Neural cell (in vitro differentiated cells): ENCODE measurements around the gene SSBP3. TPM values are rescaled to one million over a fixed set of nuclear protein-coding genes. Genes with fewer than 3 reads are reported as not detected.
"Not testable (repeated sequence)": the region's sequence is repeated elsewhere in the genome, so short reads cannot be mapped to it uniquely, and the experiment has no call there.

ENCODE experiments used
- H2AFZ ChIP-seq: fragments of 200-600, 300-800 bp; sonication (generic), shearing (Covaris generic); 2 replicates; pipeline ENCODE4 v1.6.0; 2014; ENCODE audit warnings: low read depth, mild to moderate bottlenecking, antibody characterized with exemption, low read length, moderate library complexity
- H3F3A ChIP-seq: fragments of 200-600 bp; shearing (Covaris generic); 2 replicates; pipeline ENCODE4 v1.6.1; 2016; ENCODE audit warnings: mild to moderate bottlenecking, moderate library complexity, mixed read lengths, antibody characterized with exemption, low read length; ENCODE audit not compliant: insufficient read depth, poor library complexity, severe bottlenecking
- H3K27ac ChIP-seq: fragments of 200-600, 300-800 bp; sonication (generic), shearing (Covaris generic); 2 replicates; pipeline ENCODE4 v1.5.1; 2014; ENCODE audit warnings: mild to moderate bottlenecking, low read length, moderate library complexity
- H3K27me3 ChIP-seq: fragments of 300-800, 200-600 bp; sonication (generic), shearing (Covaris generic); 2 replicates; pipeline ENCODE4 v1.6.0; 2014; ENCODE audit warnings: mild to moderate bottlenecking, low read depth, low read length, moderate library complexity; ENCODE audit not compliant: insufficient read depth
- H3K36me3 ChIP-seq: fragments of 300-800, 200-600 bp; sonication (generic), shearing (Covaris generic); 2 replicates; pipeline ENCODE4 v1.5.1; 2014; ENCODE audit warnings: mild to moderate bottlenecking, antibody characterized with exemption, low read length, moderate library complexity; ENCODE audit not compliant: insufficient read depth
- H3K4me2 ChIP-seq: fragments of 300-800, 200-600 bp; sonication (generic), shearing (Covaris generic); 2 replicates; pipeline ENCODE4 v1.6.0; 2014; ENCODE audit warnings: mild to moderate bottlenecking, low read length
- H3K4me3 ChIP-seq: fragments of 300-800, 200-600 bp; sonication (generic), shearing (Covaris generic); 2 replicates; pipeline ENCODE4 v1.5.1; 2014; ENCODE audit warnings: mild to moderate bottlenecking, low read length, moderate library complexity
- H3K79me2 ChIP-seq: fragments of 200-600 bp; shearing (Covaris generic); replicated peaks from 2 replicates; pipeline ENCODE4 v1.6.0; 2014; ENCODE audit warnings: mild to moderate bottlenecking, low read length, moderate library complexity; ENCODE audit not compliant: insufficient read depth
- H3K9ac ChIP-seq: fragments of 300-800, 200-600 bp; sonication (generic), shearing (Covaris generic); 2 replicates; pipeline ENCODE4 v1.6.1; 2016; ENCODE audit warnings: mild to moderate bottlenecking, low read length, mixed read lengths
- H3K9me2 ChIP-seq: fragments of 200-600 bp; shearing (Covaris generic); 2 replicates; pipeline ENCODE4 v1.6.1; 2016; ENCODE audit warnings: mild to moderate bottlenecking, low read length, mixed read lengths; ENCODE audit not compliant: insufficient read depth
- H3K9me3 ChIP-seq: fragments of 200-600, 300-800 bp; sonication (generic), shearing (Covaris generic); 2 replicates; pipeline ENCODE4 v1.6.1; 2016; ENCODE audit warnings: mild to moderate bottlenecking, mixed run types, low read length, moderate library complexity, mixed read lengths
- H4K20me1 ChIP-seq: fragments of 200-600 bp; shearing (Covaris generic); 2 replicates; pipeline ENCODE4 v1.6.1; 2016; ENCODE audit warnings: mild to moderate bottlenecking, mixed run types; ENCODE audit not compliant: insufficient read depth
- EP300 ChIP-seq: fragments of 450-650 bp; conservative IDR thresholded peaks from 2 replicates; pipeline ENCODE4 v1.6.1; 2014; ENCODE audit warnings: antibody characterized with exemption, mild to moderate bottlenecking, moderate library complexity; ENCODE audit not compliant: poor library complexity, severe bottlenecking
- EZH2 ChIP-seq: fragments of 200-600, 300-800 bp; shearing (Covaris generic), sonication (generic); IDR thresholded peaks from 2 replicates; pipeline ENCODE4 v1.6.1; 2014; ENCODE audit warnings: antibody characterized with exemption, low read length, borderline replicate concordance, mild to moderate bottlenecking; ENCODE audit not compliant: insufficient read depth, poor library complexity, severe bottlenecking
- MXI1 ChIP-seq: fragments of 450-650 bp; conservative IDR thresholded peaks from 2 replicates; pipeline ENCODE4 v1.6.1; 2014; ENCODE audit warnings: antibody characterized with exemption, mild to moderate bottlenecking; ENCODE audit not compliant: poor library complexity, severe bottlenecking
- POLR2AphosphoS5 ChIP-seq: IDR thresholded peaks from 2 replicates; pipeline ENCODE4 v1.6.1; 2012
- RAD21 ChIP-seq: fragments of 450-650 bp; conservative IDR thresholded peaks from 2 replicates; pipeline ENCODE4 v1.6.1; 2014; ENCODE audit warnings: antibody characterized with exemption, mild to moderate bottlenecking, moderate library complexity
- SMC3 ChIP-seq: fragments of 450-650 bp; conservative IDR thresholded peaks from 2 replicates; pipeline ENCODE4 v1.6.1; 2014; ENCODE audit warnings: antibody characterized with exemption, mild to moderate bottlenecking, moderate library complexity; ENCODE audit not compliant: poor library complexity
- TAF1 ChIP-seq: IDR thresholded peaks from 2 replicates; pipeline ENCODE4 v1.6.1; 2012; ENCODE audit warnings: low read depth
- polyA plus RNA-seq: library from polyadenylated mRNA; depleted of rRNA; stranded (reverse); fragments of >200 nt; gene quantifications from 2 replicates; pipeline ENCODE4 v1.2.3, GENCODE V29; 2014
- TF ChIP-seq, protein P1 (sequence below): fragments of 450-650 bp; IDR thresholded peaks from 2 replicates; pipeline ENCODE4 v1.5.1; 2014; ENCODE audit warnings: antibody characterized with exemption, mild to moderate bottlenecking, moderate library complexity; ENCODE audit not compliant: poor library complexity, severe bottlenecking
- TF ChIP-seq, protein P2 (sequence below): IDR thresholded peaks from 2 replicates; pipeline ENCODE4 v1.6.1; 2012; ENCODE audit warnings: borderline replicate concordance

The SSBP3 gene
- polyA plus RNA-seq, 1 donor from 2014 or later: 77.4 TPM

DNA sequence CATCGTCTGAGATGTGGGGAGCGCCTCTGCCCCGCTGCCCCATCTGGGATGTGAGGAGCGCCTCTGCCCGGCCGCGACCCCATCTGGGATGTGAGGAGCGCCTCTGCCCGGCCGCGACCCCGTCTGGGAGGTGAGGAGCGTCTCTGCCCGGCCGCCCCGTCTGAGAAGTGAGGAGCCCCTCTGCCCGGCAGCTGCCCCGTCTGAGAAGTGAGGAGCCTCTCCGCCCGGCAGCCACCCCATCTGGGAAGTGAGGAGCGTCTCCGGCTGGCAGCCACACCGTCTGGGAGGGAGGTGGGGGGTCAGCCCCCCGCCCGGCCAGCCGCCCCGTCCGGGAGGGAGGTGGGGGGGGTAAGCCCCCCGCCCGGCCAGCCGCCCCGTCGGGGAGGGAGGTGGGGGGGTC, 173.0 kb downstream of the SSBP3 start:
- not testable (repeated sequence) for H3K9me3 ChIP-seq, H2AFZ ChIP-seq, H4K20me1 ChIP-seq, H3K9me2 ChIP-seq, H3K4me2 ChIP-seq, H3K79me2 ChIP-seq, H3K27ac ChIP-seq, H3K27me3 ChIP-seq, H3K9ac ChIP-seq, H3F3A ChIP-seq, H3K4me3 ChIP-seq
- H3K36me3 ChIP-seq: peaks cover 17% of the 10 kb centered on the region

DNA sequence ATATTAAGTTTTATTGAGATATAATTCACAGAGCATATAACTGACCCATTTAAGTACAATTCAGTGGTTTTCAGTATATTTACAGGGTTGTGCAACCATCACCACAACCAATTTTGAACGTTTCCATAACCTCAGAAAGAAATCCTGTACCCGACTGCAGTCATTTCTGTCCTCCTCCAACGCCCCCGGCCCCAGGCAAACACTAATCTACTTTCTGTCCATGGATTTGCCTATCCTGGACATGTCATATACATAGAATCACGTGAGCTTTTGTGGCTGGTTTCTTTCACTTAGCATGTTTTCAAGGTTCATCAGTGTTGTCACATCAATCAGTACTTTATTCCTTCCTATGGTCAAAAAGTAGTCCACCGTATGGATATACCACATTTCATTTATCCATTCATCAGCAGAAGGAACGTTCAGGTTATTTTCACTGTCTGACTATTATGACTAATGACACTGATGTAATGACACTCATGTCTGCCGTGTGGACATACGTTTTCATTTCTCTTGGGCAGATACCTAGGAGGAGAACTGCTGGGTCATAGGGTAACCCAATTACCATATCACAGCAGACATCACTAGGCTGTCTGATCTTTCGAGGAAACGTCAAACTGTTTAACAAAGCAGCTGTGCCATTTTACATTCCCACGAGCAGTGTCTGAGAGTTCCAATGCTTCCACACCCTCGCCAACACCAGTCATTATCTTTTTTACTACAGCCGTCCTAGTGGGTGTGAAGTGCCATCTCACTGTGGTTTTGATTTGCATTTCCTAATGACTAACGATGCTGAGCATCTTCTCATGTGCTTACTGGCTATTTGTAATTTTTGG, 175.5 kb downstream of the SSBP3 start:
- H4K20me1 ChIP-seq: no peaks in the 10 kb centered on the region
- no peak overlapping the region for H3K4me3 ChIP-seq
- H3K27me3 ChIP-seq: no peaks in the 10 kb centered on the region
- H3K36me3 ChIP-seq: peaks cover 6% of the 10 kb centered on the region
- H3K9me2 ChIP-seq: no peaks in the 10 kb centered on the region
- no peak overlapping the region for H3K9ac ChIP-seq
- no peak overlapping the region for H3K27ac ChIP-seq
- H2AFZ ChIP-seq: no peak overlapping the region
- no peaks in the 10 kb centered on the region for H3F3A ChIP-seq
- H3K79me2 ChIP-seq: no peaks in the 10 kb centered on the region
- no peak overlapping the region for H3K4me2 ChIP-seq
- H3K9me3 ChIP-seq: no peaks in the 10 kb centered on the region
- no peak for TF ChIP-seq EZH2
- no peak for TF ChIP-seq POLR2AphosphoS5
- TF ChIP-seq RAD21: no peak
- TF ChIP-seq, protein P1, sequence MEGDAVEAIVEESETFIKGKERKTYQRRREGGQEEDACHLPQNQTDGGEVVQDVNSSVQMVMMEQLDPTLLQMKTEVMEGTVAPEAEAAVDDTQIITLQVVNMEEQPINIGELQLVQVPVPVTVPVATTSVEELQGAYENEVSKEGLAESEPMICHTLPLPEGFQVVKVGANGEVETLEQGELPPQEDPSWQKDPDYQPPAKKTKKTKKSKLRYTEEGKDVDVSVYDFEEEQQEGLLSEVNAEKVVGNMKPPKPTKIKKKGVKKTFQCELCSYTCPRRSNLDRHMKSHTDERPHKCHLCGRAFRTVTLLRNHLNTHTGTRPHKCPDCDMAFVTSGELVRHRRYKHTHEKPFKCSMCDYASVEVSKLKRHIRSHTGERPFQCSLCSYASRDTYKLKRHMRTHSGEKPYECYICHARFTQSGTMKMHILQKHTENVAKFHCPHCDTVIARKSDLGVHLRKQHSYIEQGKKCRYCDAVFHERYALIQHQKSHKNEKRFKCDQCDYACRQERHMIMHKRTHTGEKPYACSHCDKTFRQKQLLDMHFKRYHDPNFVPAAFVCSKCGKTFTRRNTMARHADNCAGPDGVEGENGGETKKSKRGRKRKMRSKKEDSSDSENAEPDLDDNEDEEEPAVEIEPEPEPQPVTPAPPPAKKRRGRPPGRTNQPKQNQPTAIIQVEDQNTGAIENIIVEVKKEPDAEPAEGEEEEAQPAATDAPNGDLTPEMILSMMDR: no peak
- TF ChIP-seq MXI1: no peak
- TF ChIP-seq EP300: no peak
- no peak for TF ChIP-seq TAF1
- no peak for TF ChIP-seq SMC3
- TF ChIP-seq, protein P2, sequence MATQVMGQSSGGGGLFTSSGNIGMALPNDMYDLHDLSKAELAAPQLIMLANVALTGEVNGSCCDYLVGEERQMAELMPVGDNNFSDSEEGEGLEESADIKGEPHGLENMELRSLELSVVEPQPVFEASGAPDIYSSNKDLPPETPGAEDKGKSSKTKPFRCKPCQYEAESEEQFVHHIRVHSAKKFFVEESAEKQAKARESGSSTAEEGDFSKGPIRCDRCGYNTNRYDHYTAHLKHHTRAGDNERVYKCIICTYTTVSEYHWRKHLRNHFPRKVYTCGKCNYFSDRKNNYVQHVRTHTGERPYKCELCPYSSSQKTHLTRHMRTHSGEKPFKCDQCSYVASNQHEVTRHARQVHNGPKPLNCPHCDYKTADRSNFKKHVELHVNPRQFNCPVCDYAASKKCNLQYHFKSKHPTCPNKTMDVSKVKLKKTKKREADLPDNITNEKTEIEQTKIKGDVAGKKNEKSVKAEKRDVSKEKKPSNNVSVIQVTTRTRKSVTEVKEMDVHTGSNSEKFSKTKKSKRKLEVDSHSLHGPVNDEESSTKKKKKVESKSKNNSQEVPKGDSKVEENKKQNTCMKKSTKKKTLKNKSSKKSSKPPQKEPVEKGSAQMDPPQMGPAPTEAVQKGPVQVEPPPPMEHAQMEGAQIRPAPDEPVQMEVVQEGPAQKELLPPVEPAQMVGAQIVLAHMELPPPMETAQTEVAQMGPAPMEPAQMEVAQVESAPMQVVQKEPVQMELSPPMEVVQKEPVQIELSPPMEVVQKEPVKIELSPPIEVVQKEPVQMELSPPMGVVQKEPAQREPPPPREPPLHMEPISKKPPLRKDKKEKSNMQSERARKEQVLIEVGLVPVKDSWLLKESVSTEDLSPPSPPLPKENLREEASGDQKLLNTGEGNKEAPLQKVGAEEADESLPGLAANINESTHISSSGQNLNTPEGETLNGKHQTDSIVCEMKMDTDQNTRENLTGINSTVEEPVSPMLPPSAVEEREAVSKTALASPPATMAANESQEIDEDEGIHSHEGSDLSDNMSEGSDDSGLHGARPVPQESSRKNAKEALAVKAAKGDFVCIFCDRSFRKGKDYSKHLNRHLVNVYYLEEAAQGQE: no peak
